HG02840 (cell line): ENCODE measurements around the gene BPIFB6.

Source experiments
- ATAC-seq: cut with Tn5 transposase; IDR thresholded peaks from one replicate; pipeline ENCODE4 v1.9.1; 2021; ENCODE audit warnings: mild to moderate bottlenecking, moderate library complexity, moderate number of reproducible peaks; ENCODE audit not compliant: unreplicated experiment, low FRiP score

BPIFB6 gene

GRCh38 chr20:33059741-33060390 lies 28.4 kb downstream of the BPIFB6 start:
- no peak for ATAC-seq

GRCh38 chr20:33061658-33062028 lies 30.2 kb downstream of the BPIFB6 start:
- no peak for ATAC-seq

GRCh38 chr20:33062105-33062824 lies 30.8 kb downstream of the BPIFB6 start:
- ATAC-seq, result no peak

- no peak for ATAC-seq
Measured at GRCh38 chr20:33062825-33063149, 31.3 kb downstream of the BPIFB6 start.

GRCh38 chr20:33063271-33063670 lies 31.8 kb downstream of the BPIFB6 start:
- no peak for ATAC-seq

GRCh38 chr20:33064572-33065287 lies 33.3 kb downstream of the BPIFB6 start:
- no peak for ATAC-seq

GRCh38 chr20:33065785-33066184 lies 34.3 kb downstream of the BPIFB6 start:
- ATAC-seq, result no peak

- no peak for ATAC-seq
Measured at GRCh38 chr20:33067806-33068205, 36.4 kb downstream of the BPIFB6 start.

GRCh38 chr20:33068251-33068939 lies 36.9 kb downstream of the BPIFB6 start:
- ATAC-seq, result no peak

GRCh38 chr20:33069673-33070072 lies 38.2 kb downstream of the BPIFB6 start:
- ATAC-seq, result no peak

GRCh38 chr20:33070111-33071053 lies 38.9 kb downstream of the BPIFB6 start:
- no peak for ATAC-seq

GRCh38 chr20:33071198-33071597 lies 39.8 kb downstream of the BPIFB6 start:
- ATAC-seq, result no peak

GRCh38 chr20:33072362-33072761 lies 40.9 kb downstream of the BPIFB6 start:
- no peak for ATAC-seq

GRCh38 chr20:33072813-33073212 lies 41.4 kb downstream of the BPIFB6 start:
- ATAC-seq, result no peak

GRCh38 chr20:33074675-33075074 lies 43.2 kb downstream of the BPIFB6 start:
- no peak for ATAC-seq

- no peak for ATAC-seq
Measured at GRCh38 chr20:33075281-33075680, 43.8 kb downstream of the BPIFB6 start.

GRCh38 chr20:33076662-33077372 lies 45.4 kb downstream of the BPIFB6 start:
- no peak for ATAC-seq

GRCh38 chr20:33079259-33079658 lies 47.8 kb downstream of the BPIFB6 start, which contains the start of gene BPIFB4:
Gene BPIFB4, plus strand, starts transcription at chr20:33079643. Its CDS starts 1,884 bp downstream, at chr20:33081527.
- no peak for ATAC-seq

GRCh38 chr20:33081411-33082154 lies 50.1 kb downstream of the BPIFB6 start:
- no peak for ATAC-seq
